ENCODE measurements around the gene DDX5. TPM values are rescaled to one million over a fixed set of nuclear protein-coding genes. Genes with fewer than 3 reads are reported as not detected.

DDX5 gene
- total RNA-seq, 3 donors from 2014 or later: 616 to 794 (median 655) TPM

DNA sequence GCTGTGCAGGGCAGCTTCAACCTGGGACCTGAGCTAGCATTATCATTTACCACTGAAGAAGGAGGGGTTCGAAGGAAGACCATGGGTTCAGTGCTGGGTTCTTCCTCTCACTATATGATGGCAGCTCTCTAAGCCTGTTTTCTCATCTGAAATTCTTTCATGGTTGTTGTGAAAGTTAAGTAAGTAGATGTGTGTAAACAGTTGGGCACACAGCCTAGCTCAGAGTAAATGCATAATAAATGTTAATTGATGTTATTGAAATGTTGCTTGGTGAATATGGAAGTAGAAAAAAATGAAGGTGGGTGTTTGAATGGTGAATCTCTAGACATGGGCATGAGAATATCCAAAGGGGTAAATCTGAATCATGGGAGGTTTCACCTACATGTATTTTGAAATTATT lies 9.7 kb upstream of the DDX5 start:
- H3K27ac ChIP-seq: no peak overlapping the region
- H3K4me1 ChIP-seq: no peaks in the 10 kb centered on the region
- TF ChIP-seq POLR2A (IDR thresholded peaks at IDR 0.05): no peak
- no peak for TF ChIP-seq POLR2AphosphoS5 (IDR thresholded peaks at IDR 0.05)
- TF ChIP-seq, protein P1, sequence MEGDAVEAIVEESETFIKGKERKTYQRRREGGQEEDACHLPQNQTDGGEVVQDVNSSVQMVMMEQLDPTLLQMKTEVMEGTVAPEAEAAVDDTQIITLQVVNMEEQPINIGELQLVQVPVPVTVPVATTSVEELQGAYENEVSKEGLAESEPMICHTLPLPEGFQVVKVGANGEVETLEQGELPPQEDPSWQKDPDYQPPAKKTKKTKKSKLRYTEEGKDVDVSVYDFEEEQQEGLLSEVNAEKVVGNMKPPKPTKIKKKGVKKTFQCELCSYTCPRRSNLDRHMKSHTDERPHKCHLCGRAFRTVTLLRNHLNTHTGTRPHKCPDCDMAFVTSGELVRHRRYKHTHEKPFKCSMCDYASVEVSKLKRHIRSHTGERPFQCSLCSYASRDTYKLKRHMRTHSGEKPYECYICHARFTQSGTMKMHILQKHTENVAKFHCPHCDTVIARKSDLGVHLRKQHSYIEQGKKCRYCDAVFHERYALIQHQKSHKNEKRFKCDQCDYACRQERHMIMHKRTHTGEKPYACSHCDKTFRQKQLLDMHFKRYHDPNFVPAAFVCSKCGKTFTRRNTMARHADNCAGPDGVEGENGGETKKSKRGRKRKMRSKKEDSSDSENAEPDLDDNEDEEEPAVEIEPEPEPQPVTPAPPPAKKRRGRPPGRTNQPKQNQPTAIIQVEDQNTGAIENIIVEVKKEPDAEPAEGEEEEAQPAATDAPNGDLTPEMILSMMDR (IDR thresholded peaks at IDR 0.05): no peak
- no peak overlapping the region for H3K4me3 ChIP-seq
- no peaks in the 10 kb centered on the region for H3K9me3 ChIP-seq
- H3K27me3 ChIP-seq: no peaks in the 10 kb centered on the region
- no peak for DNase-seq (ENCODE audit: low spot score in 2 of 2)
- intact Hi-C loops (cut with DNase I; ENCODE audit: low total_unique reads): no loop called here
- no peaks in the 10 kb centered on the region for H3K36me3 ChIP-seq

DNA sequence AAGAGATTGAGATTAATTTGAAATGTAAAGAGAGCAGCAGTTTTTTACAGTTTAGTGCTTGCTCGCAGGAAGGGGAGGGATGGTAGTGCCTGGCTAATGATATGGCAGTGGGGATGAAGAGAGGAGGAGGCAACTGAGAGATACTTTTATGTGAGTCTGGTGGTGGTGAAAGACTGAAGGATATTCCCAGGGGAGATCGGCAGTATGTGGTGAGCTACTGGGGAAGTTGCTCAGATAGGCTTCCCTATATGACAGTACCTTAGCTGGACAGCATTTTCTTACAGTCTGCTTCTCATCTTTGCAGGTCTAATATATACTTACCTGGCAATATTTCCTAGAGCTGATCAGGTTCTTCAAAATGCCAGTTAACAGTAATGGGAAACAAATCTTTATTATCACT lies 9.3 kb upstream of the DDX5 start:
- no peak overlapping the region for H3K27ac ChIP-seq
- H3K36me3 ChIP-seq: no peaks in the 10 kb centered on the region
- H3K27me3 ChIP-seq: no peaks in the 10 kb centered on the region
- H3K4me3 ChIP-seq: no peak overlapping the region
- intact Hi-C loops (cut with DNase I; ENCODE audit: low total_unique reads): no loop called here
- no peak for DNase-seq (ENCODE audit: low spot score in 2 of 2)
- H3K9me3 ChIP-seq: no peaks in the 10 kb centered on the region
- H3K4me1 ChIP-seq: no peaks in the 10 kb centered on the region
- TF ChIP-seq POLR2AphosphoS5 (IDR thresholded peaks at IDR 0.05) (no peak), POLR2A (IDR thresholded peaks at IDR 0.05) (no peak)
- TF ChIP-seq, protein P1 (IDR thresholded peaks at IDR 0.05): no peak

DNA sequence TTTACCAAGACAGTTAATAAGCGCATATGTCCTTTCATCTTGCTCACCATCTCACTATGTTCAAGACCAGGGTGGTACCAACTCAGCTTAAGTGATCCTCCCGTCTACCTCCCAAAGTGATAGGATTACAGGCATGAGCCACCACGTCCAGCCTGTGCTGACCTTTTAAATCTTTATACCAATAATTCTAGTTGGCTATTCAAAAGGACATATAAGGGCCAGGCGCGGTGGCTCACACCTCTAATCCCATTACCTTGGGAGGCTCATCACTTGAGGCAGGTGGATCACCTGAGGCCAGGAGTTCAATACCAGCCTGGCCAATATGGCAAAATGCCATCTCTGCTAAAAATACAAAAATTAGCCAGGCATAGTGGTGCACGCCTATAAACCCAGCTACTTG lies 3.1 kb upstream of the DDX5 start:
- intact Hi-C loops (cut with DNase I; ENCODE audit: low total_unique reads): loop anchor here (10.0 kb wide), 1 partner anchor 184 kb away; no protein-coding TSS in a partner anchor
- Histone ChIP-seq H3K9me3 (no peaks in the 10 kb centered on the region), H3K36me3 (no peaks in the 10 kb centered on the region), H3K27ac (no peak overlapping the region), H3K27me3 (no peaks in the 10 kb centered on the region), H3K4me3 (peak overlapping the region in 1 of 3 donors; percentile 14), H3K4me1 (peaks cover 0 to 8% of the 10 kb centered on the region in 2 donors)
- DNase-seq (ENCODE audit: low spot score in 2 of 2): no peak
- TF ChIP-seq POLR2A (IDR thresholded peaks at IDR 0.05) (no peak), POLR2AphosphoS5 (IDR thresholded peaks at IDR 0.05) (no peak)
- TF ChIP-seq, protein P1 (IDR thresholded peaks at IDR 0.05): no peak

DNA sequence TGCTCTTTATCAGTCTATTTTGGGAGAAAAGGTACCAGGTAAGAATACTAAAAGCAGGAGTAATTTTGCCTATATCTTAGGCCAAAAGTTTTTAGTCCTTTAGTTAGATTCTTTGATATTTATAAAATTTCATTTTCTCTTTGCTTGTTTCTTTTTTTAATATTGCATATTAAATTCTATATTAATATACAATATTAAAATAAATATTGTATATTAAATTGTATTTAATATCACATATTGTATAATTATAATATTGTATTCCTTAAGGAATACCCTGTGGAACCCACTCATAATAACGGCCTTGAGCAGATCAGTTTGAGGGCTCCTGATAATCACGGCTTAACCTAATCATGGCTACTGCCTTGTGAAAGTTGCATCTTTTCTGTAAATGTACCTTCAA lies 2.6 kb upstream of the DDX5 start:
- Histone ChIP-seq H3K27ac (no peak overlapping the region), H3K9me3 (no peaks in the 10 kb centered on the region), H3K36me3 (peaks cover 1% of the 10 kb centered on the region), H3K4me3 (peak overlapping the region in 1 of 3 donors; percentile 14), H3K27me3 (no peaks in the 10 kb centered on the region), H3K4me1 (peaks cover 0 to 9% of the 10 kb centered on the region in 2 donors)
- DNase-seq (ENCODE audit: low spot score in 2 of 2): no peak
- TF ChIP-seq POLR2AphosphoS5 (IDR thresholded peaks at IDR 0.05): no peak
- TF ChIP-seq, protein P1 (IDR thresholded peaks at IDR 0.05): no peak
- no peak for TF ChIP-seq POLR2A (IDR thresholded peaks at IDR 0.05)
- intact Hi-C loops (cut with DNase I; ENCODE audit: low total_unique reads): loop anchor here (10.0 kb wide), 1 partner anchor 184 kb away; no protein-coding TSS in a partner anchor

DNA sequence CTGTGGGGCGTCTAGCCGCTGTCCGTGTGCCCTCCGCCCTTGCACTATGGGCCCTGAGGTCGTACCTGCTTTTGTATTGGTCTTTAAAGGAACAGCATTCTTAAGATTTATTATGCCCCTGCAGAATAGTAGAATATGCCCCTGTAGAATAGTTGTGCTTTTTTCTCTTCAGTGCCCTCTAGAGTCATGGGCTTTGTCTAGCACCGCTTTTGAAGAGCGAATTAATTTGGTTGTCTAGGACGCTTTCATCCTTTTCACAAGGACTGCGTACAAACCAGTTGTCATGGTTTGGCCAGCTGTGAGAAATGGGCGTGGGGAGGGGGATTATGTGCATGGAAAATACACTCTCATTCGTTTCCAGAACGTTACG lies 1.3 kb upstream of the DDX5 start:
- peaks cover 14% of the 10 kb centered on the region for H3K36me3 ChIP-seq
- peaks cover 0 to 17% of the 10 kb centered on the region in 2 donors for H3K4me1 ChIP-seq
- H3K27me3 ChIP-seq: no peaks in the 10 kb centered on the region
- H3K27ac ChIP-seq: peak overlapping the region; percentile 99 to 100
- DNase-seq (ENCODE audit: low spot score in 2 of 2): no peak
- H3K4me3 ChIP-seq: peak overlapping the region; percentile 75 to 91 (median 83)
- no peaks in the 10 kb centered on the region for H3K9me3 ChIP-seq
- TF ChIP-seq, protein P1 (IDR thresholded peaks at IDR 0.05): peak; percentile 9 to 53 (median 27)
- TF ChIP-seq POLR2A (IDR thresholded peaks at IDR 0.05) (no peak), POLR2AphosphoS5 (IDR thresholded peaks at IDR 0.05) (no peak)
- intact Hi-C loops (cut with DNase I; ENCODE audit: low total_unique reads): loop anchor here (10.0 kb wide), 1 partner anchor 183 kb away; no protein-coding TSS in a partner anchor
